HCT116 (cell line): ENCODE data around the gene ARVCF. TPM values are rescaled to one million over a fixed set of nuclear protein-coding genes. Genes with fewer than 3 reads are reported as not detected.

Source experiments
- ATAC-seq: fragments of 200-7000 bp; cut with Tn5 transposase; 2 replicates; pipeline ENCODE4 v1.9.1; 2020; ENCODE audit warnings: mild to moderate bottlenecking, moderate library complexity
- BruUV-seq: library from RNA; stranded (reverse); fragments of 400-500 nt; replicated peaks from 2 replicates; lab custom pipeline; 2021; lab: Mats Ljungman, UMichigan
- CTCF ChIA-PET: fragments of 300-600 bp; sonication (Branson Sonifier 250); formaldehyde crosslinking; loops from one replicate; lab custom pipeline; 2021; ENCODE audit warnings: antibody characterized with exemption; lab: Charles Lee
- POLR2A ChIA-PET: fragments of 300-600, 350-600 bp; sonication (Branson Sonifier 250); formaldehyde crosslinking; loops from one replicate; lab custom pipeline; 2021; ENCODE audit warnings: antibody characterized with exemption; lab: Charles Lee
- RAD21 ChIA-PET, 2 experiments: fragments of 300-600 bp; sonication (Branson Sonifier 250); formaldehyde crosslinking; loops; one replicate each; lab custom pipeline; 2023; ENCODE audit warnings: low total read pairs in 2 of 2; ENCODE audit not compliant: uncharacterized antibody in 2 of 2, unreplicated experiment in 2 of 2, low non-redundant PET in 1 of 2; lab: Charles Lee
- DNase-seq: peaks from one replicate; pipeline ENCODE4 v3.0.0-alpha.2; 2010; ENCODE audit warnings: low read depth, low spot score
- H2AFZ ChIP-seq: fragments of 200-600 bp; shearing (Covaris generic), sonication (generic); 2 replicates; pipeline ENCODE4 v1.6.1; 2017; ENCODE audit warnings: low read depth, mixed run types, mixed read lengths, antibody characterized with exemption, low read length; ENCODE audit not compliant: poor library complexity, severe bottlenecking
- H3K27ac ChIP-seq: 2 replicates; pipeline ENCODE4 v1.5.1; 2012; ENCODE audit warnings: low read depth, low read length
- H3K27me3 ChIP-seq: fragments of 200-600 bp; sonication (generic); 2 replicates; pipeline ENCODE4 v1.6.1; 2016; ENCODE audit warnings: mixed run types, low read length, mixed read lengths; ENCODE audit not compliant: insufficient read depth
- H3K36me3 ChIP-seq, 2 experiments: fragments of 200-500 bp in 1 of 2; fragments of 200-600 bp in 1 of 2; sonication (Bioruptor generic) in 1 of 2; sonication (generic) in 1 of 2; 2 replicates each; pipeline versions ENCODE4 v1.5.1 to v1.6.1; 2014 to 2016; ENCODE audit warnings: low read length in 2 of 2, inconsistent platforms in 1 of 2, mixed read lengths in 1 of 2, mixed run types in 1 of 2; ENCODE audit not compliant: insufficient read depth in 2 of 2, control insufficient read depth in 1 of 2
- H3K4me1 ChIP-seq, 2 experiments: fragments of 200-600 bp in 1 of 2; sonication (generic) in 1 of 2; 2 replicates each; pipeline versions ENCODE4 v1.5.1 to v1.6.1; 2012 to 2017; ENCODE audit warnings: low read length in 2 of 2, inconsistent platforms in 1 of 2, mild to moderate bottlenecking in 1 of 2, mixed read lengths in 1 of 2, mixed run types in 1 of 2, moderate library complexity in 1 of 2; ENCODE audit not compliant: insufficient read depth in 2 of 2, control insufficient read depth in 1 of 2
- H3K4me2 ChIP-seq: fragments of 200-600 bp; sonication (generic); 2 replicates; pipeline ENCODE4 v1.6.1; 2017; ENCODE audit warnings: mixed run types, low read length, mixed read lengths
- H3K4me3 ChIP-seq, 2 experiments: fragments of 200-600 bp in 1 of 2; sonication (generic) in 1 of 2; replicated peaks in 1 of 2; 2 replicates each; pipeline ENCODE4 v1.5.1; 2011 to 2016; ENCODE audit warnings: low read length in 2 of 2, control low read depth in 1 of 2, low read depth in 1 of 2, mild to moderate bottlenecking in 1 of 2, mixed read lengths in 1 of 2, mixed run types in 1 of 2
- H3K79me2 ChIP-seq: fragments of 200-600 bp; sonication (generic); 2 replicates; pipeline ENCODE4 v1.6.1; 2017; ENCODE audit warnings: mild to moderate bottlenecking, mixed run types, low read length, moderate library complexity, mixed read lengths; ENCODE audit not compliant: insufficient read depth
- H3K9ac ChIP-seq: fragments of 200-600 bp; sonication (generic); 2 replicates; pipeline ENCODE4 v1.6.1; 2016; ENCODE audit warnings: low read length, mixed read lengths
- H3K9me2 ChIP-seq: fragments of 200-600 bp; sonication (generic), shearing (Covaris generic); 2 replicates; pipeline ENCODE4 v1.6.1; 2017; ENCODE audit warnings: mixed run types, mild to moderate bottlenecking, moderate library complexity; ENCODE audit not compliant: insufficient read depth
- H3K9me3 ChIP-seq, 2 experiments: fragments of 200-500 bp in 1 of 2; fragments of 200-600 bp in 1 of 2; sonication (Bioruptor generic) in 1 of 2; sonication (generic) in 1 of 2; 2 replicates each; pipeline ENCODE4 v1.6.1; 2014 to 2017; ENCODE audit warnings: low read length in 2 of 2, mixed read lengths in 2 of 2, inconsistent platforms in 1 of 2, low read depth in 1 of 2, mild to moderate bottlenecking in 1 of 2, mixed run types in 1 of 2, moderate library complexity in 1 of 2; ENCODE audit not compliant: control insufficient read depth in 1 of 2, insufficient read depth in 1 of 2
- H4K20me1 ChIP-seq: fragments of 200-600 bp; sonication (generic), shearing (Covaris generic); 2 replicates; pipeline ENCODE4 v1.6.1; 2017; ENCODE audit warnings: mixed run types, mild to moderate bottlenecking, moderate library complexity; ENCODE audit not compliant: insufficient read depth
- EGR1 ChIP-seq: IDR thresholded peaks from 2 replicates; pipeline ENCODE4 v1.6.1; 2012; ENCODE audit warnings: low read depth
- EZH2 ChIP-seq: fragments of 200-600 bp; sonication (generic); IDR thresholded peaks from 2 replicates; pipeline ENCODE4 v1.6.1; 2017; ENCODE audit warnings: antibody characterized with exemption, mixed run types
- EZH2phosphoT487 ChIP-seq: fragments of 200-600 bp; IDR thresholded peaks from 2 replicates; pipeline ENCODE4 v1.6.1; 2018; ENCODE audit warnings: antibody characterized with exemption, borderline replicate concordance
- FOSL1 ChIP-seq: IDR thresholded peaks from 2 replicates; pipeline ENCODE4 v1.6.1; 2012; ENCODE audit warnings: low read depth
- SP1 ChIP-seq: IDR thresholded peaks from 2 replicates; pipeline ENCODE4 v1.6.1; 2012; ENCODE audit warnings: low read depth
- SRF ChIP-seq: IDR thresholded peaks from 2 replicates; pipeline ENCODE4 v1.6.1; 2012; ENCODE audit warnings: low read depth
- TCF7L2 ChIP-seq: IDR thresholded peaks from 2 replicates; pipeline ENCODE4 v1.7.0; 2011; ENCODE audit warnings: borderline replicate concordance, inconsistent platforms; ENCODE audit not compliant: insufficient read depth, insufficient read length; ENCODE audit errors: extremely low read depth
- ZFX ChIP-seq: fragments of 450-650 bp; IDR thresholded peaks from 2 replicates; pipeline ENCODE4 v1.6.1; 2017
- intact Hi-C: fragments of 100-400 bp; cut with micrococcal nuclease; formaldehyde crosslinking; loops from 2 replicates; pipeline ENCODE4 v1.10.0; 2022
- total RNA-seq: library from RNA; stranded (reverse); gene quantifications from one replicate; pipeline ENCODE4 v1.2.1, GENCODE V29; 2021; ENCODE audit not compliant: unreplicated experiment
- TF ChIP-seq, protein P1 (sequence below): IDR thresholded peaks from 2 replicates; pipeline ENCODE4 v1.6.1; 2012

The ARVCF gene
- total RNA-seq, 1 experiment from 2014 or later = 42.8 TPM

GRCh38 chr22:20017622-20017958, 967 bp upstream of the ARVCF start (continued):
- no peak for TF ChIP-seq SP1
- no peak for TF ChIP-seq EZH2
- TF ChIP-seq EZH2phosphoT487 = no peak
- no peak for TF ChIP-seq SRF
- no peak for TF ChIP-seq TCF7L2
- TF ChIP-seq, all 23 proteins: peak for 0

DNA sequence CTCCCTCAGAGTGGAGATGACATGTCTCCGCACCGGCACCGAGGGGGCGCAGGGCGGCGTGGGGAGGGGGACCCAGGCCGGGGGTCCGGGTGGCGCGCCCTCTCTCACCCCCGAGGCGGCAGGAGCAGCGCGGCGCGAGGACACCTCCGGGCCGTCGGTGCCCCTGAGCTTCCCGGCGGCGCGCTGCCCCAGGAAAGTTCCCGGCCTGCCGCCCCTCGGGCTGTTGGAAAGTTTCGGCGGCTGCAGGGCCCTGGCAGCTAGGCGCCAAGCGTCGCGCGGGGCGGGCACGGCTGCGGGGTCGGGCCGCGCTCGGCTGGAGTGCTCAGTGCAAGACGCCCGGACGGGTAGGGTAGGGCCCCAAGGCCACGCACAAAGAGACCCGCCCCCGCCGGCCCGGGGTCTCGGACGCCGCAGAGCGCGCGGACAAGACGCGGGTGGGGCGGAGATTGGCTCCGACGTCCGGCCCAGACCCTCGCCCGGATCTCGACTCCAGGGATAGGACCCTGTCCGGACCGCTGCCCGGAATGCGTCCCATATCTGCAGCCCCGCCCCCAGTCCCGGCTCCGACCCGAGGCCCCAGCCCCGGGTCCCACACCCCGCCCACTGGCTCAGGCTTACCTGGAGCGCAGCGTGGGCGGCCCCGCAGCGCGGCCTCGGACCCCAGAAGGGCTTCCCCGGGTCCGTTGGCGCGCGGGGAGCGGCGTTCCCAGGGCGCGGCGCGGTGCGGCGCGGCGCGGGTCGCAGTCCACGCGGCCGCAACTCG, 471 bp downstream of the ARVCF start:
- no TSS peak for BruUV-seq
- ATAC-seq = peak; percentile 48
- ChIA-PET POLR2A (no interaction called here), CTCF (no interaction called here), RAD21 (no interaction called here)
- H3K9ac ChIP-seq = peak overlapping the region; percentile 77
- intact Hi-C loops = no loop called here
- no peaks in the 10 kb centered on the region for H3K9me3 ChIP-seq
- peaks cover 20 to 28% of the 10 kb centered on the region in 2 experiments; a peak in 3 of 4 replicates for H3K4me1 ChIP-seq
- H2AFZ ChIP-seq = no peak overlapping the region
- DNase-seq = no peak
- H3K36me3 ChIP-seq = no peaks in the 10 kb centered on the region
- no peaks in the 10 kb centered on the region for H3K27me3 ChIP-seq
- peak overlapping the region; percentile 63; the same call in 1 of the 2 replicates for H3K27ac ChIP-seq
- TF ChIP-seq EGR1 (peak; percentile 72), SP1 (no peak), FOSL1 (no peak), ZFX (peak; percentile 61; the same call in 1 of the 2 replicates)
- TF ChIP-seq, protein P1, sequence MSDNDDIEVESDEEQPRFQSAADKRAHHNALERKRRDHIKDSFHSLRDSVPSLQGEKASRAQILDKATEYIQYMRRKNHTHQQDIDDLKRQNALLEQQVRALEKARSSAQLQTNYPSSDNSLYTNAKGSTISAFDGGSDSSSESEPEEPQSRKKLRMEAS = peak; percentile 51
- H4K20me1 ChIP-seq = no peaks in the 10 kb centered on the region
- peaks cover under 1% of the 10 kb centered on the region; the same call in 1 of the 2 replicates for H3K79me2 ChIP-seq
- peak overlapping the region; percentile 66 to 81 for H3K4me3 ChIP-seq
- H3K9me2 ChIP-seq = no peaks in the 10 kb centered on the region
- H3K4me2 ChIP-seq = peak overlapping the region; percentile 98
